ENCODE results near the gene FAM13C. TPM values are rescaled to one million over a fixed set of nuclear protein-coding genes. Genes with fewer than 3 reads are reported as not detected.

Gene FAM13C
- total and polyA plus RNA-seq, 10 donors = 1.5 to 19.7 (median 8.9) TPM

Other genes starting within 250 kb of the FAM13C start
- not detected for gene PHYHIPL, start 185.9 kb downstream of the FAM13C start, total RNA-seq
- gene PHYHIPL, start 185.9 kb downstream of the FAM13C start, polyA plus RNA-seq = under 1 TPM in 2 of 3 donors, not detected in 1; 0.03 to 0.04 TPM

Measured in spleen (tissue), 10 donors.